Activated naive CD8-positive, alpha-beta T cell treated with anti-CD3 and anti-CD28 coated beads, Interleukin-2, amount 10 ng/mL, durations not matched to agents 7 days and 5 days (primary cell): ENCODE results near the gene AMY1B. TPM values are rescaled to one million over a fixed set of nuclear protein-coding genes. Genes with fewer than 3 reads are reported as not detected.
"Not testable (repeated sequence)": the region's sequence is repeated elsewhere in the genome, so short reads cannot be mapped to it uniquely, and the experiment has no call there.

ENCODE experiments used
- ATAC-seq: fragments of 150-1000 bp; cut with Tn5 transposase; one replicate; pipeline ENCODE4 v1.10.0; 2021; ENCODE audit warnings: low read depth, moderate library complexity
- POLR2A ChIA-PET: fragments of 350-600 bp; sonication (Branson Sonifier 250); formaldehyde crosslinking; loops from one replicate; lab custom pipeline; 2021; ENCODE audit warnings: antibody characterized with exemption; lab: Charles Lee
- DNase-seq: peaks from one replicate; pipeline ENCODE4 v3.0.0; 2021
- H3K27ac Mint-ChIP-seq: one replicate; pipeline ENCODE4 v1.8.0; 2022; ENCODE audit warnings: mild to moderate bottlenecking, mixed read lengths
- H3K27me3 Mint-ChIP-seq: one replicate; pipeline ENCODE4 v1.8.0; 2022; ENCODE audit warnings: mild to moderate bottlenecking, moderate library complexity, mixed read lengths
- H3K36me3 Mint-ChIP-seq: one replicate; pipeline ENCODE4 v1.8.0; 2021; ENCODE audit warnings: mild to moderate bottlenecking, mixed read lengths
- H3K4me1 Mint-ChIP-seq: one replicate; pipeline ENCODE4 v1.8.0; 2021; ENCODE audit warnings: mixed read lengths
- H3K4me3 Mint-ChIP-seq: one replicate; pipeline ENCODE4 v1.8.0; 2022; ENCODE audit warnings: mild to moderate bottlenecking, moderate library complexity, mixed read lengths
- H3K9me3 Mint-ChIP-seq: one replicate; pipeline ENCODE4 v1.8.0; 2021; ENCODE audit warnings: mixed read lengths
- total RNA-seq, 2 experiments: library from RNA; stranded (reverse); gene quantifications; one replicate each; pipeline ENCODE4 v1.2.3, GENCODE V29; 2021

AMY1B gene
- not detected for total RNA-seq

GRCh38 chr1:103696110-103696509 is at the start of gene AMY1B:
Gene AMY1B, minus strand, starts transcription at chr1:103696210. Its CDS starts 571 bp downstream, at chr1:103695639.
- ATAC-seq, POLR2A ChIA-PET, DNase-seq, H3K9me3 Mint-ChIP-seq, H3K4me1 Mint-ChIP-seq, H3K36me3 Mint-ChIP-seq, H3K4me3 Mint-ChIP-seq, H3K27me3 Mint-ChIP-seq, H3K27ac Mint-ChIP-seq: not testable (repeated sequence)

GRCh38 chr1:103745040-103745439 is 49.0 kb upstream of the AMY1B start:
- H3K27me3 Mint-ChIP-seq, POLR2A ChIA-PET, H3K9me3 Mint-ChIP-seq, H3K4me3 Mint-ChIP-seq, H3K27ac Mint-ChIP-seq, ATAC-seq, H3K36me3 Mint-ChIP-seq, H3K4me1 Mint-ChIP-seq, DNase-seq: not testable (repeated sequence)

GRCh38 chr1:103744449-103744848 is 48.4 kb upstream of the AMY1B start:
- H3K9me3 Mint-ChIP-seq, H3K27ac Mint-ChIP-seq, POLR2A ChIA-PET, H3K27me3 Mint-ChIP-seq, H3K36me3 Mint-ChIP-seq, ATAC-seq, DNase-seq, H3K4me3 Mint-ChIP-seq, H3K4me1 Mint-ChIP-seq: not testable (repeated sequence)

GRCh38 chr1:103738031-103738430 is 42.0 kb upstream of the AMY1B start:
- DNase-seq, H3K27me3 Mint-ChIP-seq, POLR2A ChIA-PET, ATAC-seq, H3K27ac Mint-ChIP-seq, H3K4me3 Mint-ChIP-seq, H3K4me1 Mint-ChIP-seq, H3K9me3 Mint-ChIP-seq, H3K36me3 Mint-ChIP-seq: not testable (repeated sequence)

- H3K4me1 Mint-ChIP-seq, POLR2A ChIA-PET, ATAC-seq, H3K4me3 Mint-ChIP-seq, H3K27ac Mint-ChIP-seq, DNase-seq, H3K36me3 Mint-ChIP-seq, H3K9me3 Mint-ChIP-seq, H3K27me3 Mint-ChIP-seq: not testable (repeated sequence)
These were observed 39.3 kb upstream of the AMY1B start for GRCh38 chr1:103735334-103735733.

DNA sequence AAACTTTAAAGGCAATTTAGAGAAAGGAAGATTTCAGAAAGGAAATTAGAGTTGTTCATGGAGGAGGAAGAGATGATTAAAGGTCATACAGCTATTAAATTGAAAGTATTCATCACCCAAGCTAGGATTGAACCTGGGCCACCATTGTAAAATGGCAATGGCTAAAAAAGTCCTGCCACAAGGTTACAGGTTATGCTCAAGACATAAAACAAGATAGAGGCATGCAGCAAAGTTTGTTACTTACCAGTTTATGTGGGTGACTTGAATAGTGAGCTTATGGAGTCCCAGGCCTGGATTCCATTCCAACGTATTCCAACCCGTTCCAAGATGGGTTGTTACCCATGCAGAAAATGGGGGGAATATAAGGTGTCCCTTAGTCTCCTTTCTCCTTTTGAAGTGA is 25.5 kb upstream of the AMY1B start:
- H3K27ac Mint-ChIP-seq, H3K4me3 Mint-ChIP-seq, H3K27me3 Mint-ChIP-seq, ATAC-seq, POLR2A ChIA-PET, H3K9me3 Mint-ChIP-seq, H3K36me3 Mint-ChIP-seq, DNase-seq, H3K4me1 Mint-ChIP-seq: not testable (repeated sequence)

DNA sequence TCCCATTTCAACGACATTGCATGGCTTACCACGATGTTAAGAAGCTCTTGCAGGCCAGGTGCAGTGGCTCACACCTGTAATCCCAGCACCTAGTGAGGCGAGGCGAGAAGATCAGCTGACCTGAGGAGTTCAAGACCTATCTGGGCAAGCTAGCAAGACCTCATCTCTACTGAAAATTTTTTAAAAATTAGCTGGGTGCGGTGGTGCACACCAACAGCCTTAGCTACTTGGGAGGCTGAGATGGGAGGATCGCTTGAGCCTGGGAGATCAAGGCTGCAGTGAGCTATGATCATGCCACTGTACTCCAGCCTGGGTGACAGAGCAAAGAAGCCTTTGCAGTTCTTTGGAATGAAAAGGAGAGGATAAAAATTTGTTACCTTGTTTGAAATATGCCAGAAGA is 21.4 kb upstream of the AMY1B start:
- H3K9me3 Mint-ChIP-seq, POLR2A ChIA-PET, H3K27me3 Mint-ChIP-seq, H3K4me3 Mint-ChIP-seq, H3K27ac Mint-ChIP-seq, H3K4me1 Mint-ChIP-seq, H3K36me3 Mint-ChIP-seq, DNase-seq, ATAC-seq: not testable (repeated sequence)

GRCh38 chr1:103710381-103710780 is 14.4 kb upstream of the AMY1B start:
- DNase-seq, H3K9me3 Mint-ChIP-seq, H3K27me3 Mint-ChIP-seq, ATAC-seq, H3K4me3 Mint-ChIP-seq, H3K27ac Mint-ChIP-seq, H3K36me3 Mint-ChIP-seq, POLR2A ChIA-PET, H3K4me1 Mint-ChIP-seq: not testable (repeated sequence)

DNA sequence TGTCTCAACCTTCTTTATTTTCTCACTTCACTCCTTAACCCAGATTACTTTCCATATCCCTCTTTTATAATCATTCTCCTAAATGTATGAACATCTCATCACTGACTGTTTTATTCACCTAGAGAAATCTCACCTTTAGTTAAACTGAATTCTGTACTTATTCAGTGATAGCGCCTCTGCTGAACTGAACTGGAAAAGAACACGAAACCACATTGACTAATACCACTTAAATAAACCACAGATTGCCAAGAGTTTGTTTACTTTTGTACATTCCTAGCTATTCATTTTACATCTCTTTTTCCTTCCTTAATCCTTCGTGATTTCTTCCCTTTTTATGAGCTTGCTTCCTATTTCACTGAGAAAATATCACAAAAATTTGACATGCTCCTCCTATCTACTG is 11.7 kb upstream of the AMY1B start:
- H3K27me3 Mint-ChIP-seq, H3K4me3 Mint-ChIP-seq, H3K27ac Mint-ChIP-seq, ATAC-seq, DNase-seq, H3K4me1 Mint-ChIP-seq, POLR2A ChIA-PET, H3K9me3 Mint-ChIP-seq, H3K36me3 Mint-ChIP-seq: not testable (repeated sequence)

DNA sequence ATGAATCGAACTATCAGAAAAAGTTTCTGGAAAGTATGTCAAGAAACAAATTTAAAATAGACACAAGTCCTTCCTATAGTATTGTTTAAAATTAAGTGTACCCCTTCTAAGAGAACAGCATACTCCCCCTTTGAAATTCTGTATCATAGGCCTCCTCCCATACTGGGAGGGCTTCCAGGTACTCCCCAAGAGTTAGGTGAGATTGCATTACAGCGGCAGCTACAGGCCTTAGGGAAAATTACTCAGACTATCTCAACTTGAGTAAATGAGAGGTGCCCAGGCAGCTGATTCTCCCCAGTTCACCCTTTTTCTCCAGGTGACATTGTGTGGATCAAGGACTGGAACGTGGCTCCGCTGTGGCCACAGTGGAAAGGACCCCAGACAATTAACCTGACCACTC is 5.2 kb upstream of the AMY1B start:
- H3K4me1 Mint-ChIP-seq, H3K9me3 Mint-ChIP-seq, POLR2A ChIA-PET: not testable (repeated sequence)

GRCh38 chr1:103700669-103701068 is 4.7 kb upstream of the AMY1B start:
- H3K9me3 Mint-ChIP-seq, H3K4me3 Mint-ChIP-seq, H3K36me3 Mint-ChIP-seq, H3K4me1 Mint-ChIP-seq, ATAC-seq, POLR2A ChIA-PET, H3K27ac Mint-ChIP-seq, DNase-seq, H3K27me3 Mint-ChIP-seq: not testable (repeated sequence)

More for the DNA sequence above, 5.2 kb upstream of the AMY1B start:
- DNase-seq, H3K27me3 Mint-ChIP-seq, ATAC-seq, H3K4me3 Mint-ChIP-seq, H3K27ac Mint-ChIP-seq, H3K36me3 Mint-ChIP-seq: not testable (repeated sequence)

GRCh38 chr1:103697430-103697829 is 1.4 kb upstream of the AMY1B start:
- H3K36me3 Mint-ChIP-seq, H3K4me3 Mint-ChIP-seq, POLR2A ChIA-PET, H3K4me1 Mint-ChIP-seq, H3K9me3 Mint-ChIP-seq, H3K27ac Mint-ChIP-seq, DNase-seq, H3K27me3 Mint-ChIP-seq, ATAC-seq: not testable (repeated sequence)

DNA sequence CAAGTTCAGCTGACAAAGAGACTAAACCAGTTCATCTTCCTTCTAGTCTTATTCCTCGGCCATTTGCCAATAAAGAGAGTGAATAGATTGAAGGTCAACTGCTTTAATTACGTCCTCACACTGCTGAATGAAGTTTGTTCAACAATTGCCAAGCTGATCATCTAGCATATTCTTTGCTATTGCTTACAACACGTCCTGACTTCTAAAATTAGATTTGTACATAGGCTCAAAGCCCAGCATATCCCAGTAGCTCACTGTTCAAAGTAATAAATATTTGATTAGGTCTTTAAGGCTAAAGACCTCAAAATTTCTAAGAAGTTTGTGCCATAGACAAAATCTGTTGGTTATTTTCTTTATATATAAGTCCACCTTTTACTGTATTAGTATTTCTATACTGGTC is 19.7 kb downstream of the AMY1B start:
- DNase-seq, H3K27me3 Mint-ChIP-seq, H3K4me3 Mint-ChIP-seq, ATAC-seq, H3K36me3 Mint-ChIP-seq, H3K9me3 Mint-ChIP-seq, POLR2A ChIA-PET, H3K4me1 Mint-ChIP-seq, H3K27ac Mint-ChIP-seq: not testable (repeated sequence)

GRCh38 chr1:103655460-103655859 is 40.5 kb downstream of the AMY1B start, which contains the start of gene AMY1A:
Gene AMY1A, plus strand, starts transcription at chr1:103655760. Its CDS starts 571 bp downstream, at chr1:103656331.
- H3K27ac Mint-ChIP-seq, H3K27me3 Mint-ChIP-seq, H3K9me3 Mint-ChIP-seq, H3K4me3 Mint-ChIP-seq, H3K4me1 Mint-ChIP-seq, DNase-seq, POLR2A ChIA-PET, H3K36me3 Mint-ChIP-seq, ATAC-seq: not testable (repeated sequence)

DNA sequence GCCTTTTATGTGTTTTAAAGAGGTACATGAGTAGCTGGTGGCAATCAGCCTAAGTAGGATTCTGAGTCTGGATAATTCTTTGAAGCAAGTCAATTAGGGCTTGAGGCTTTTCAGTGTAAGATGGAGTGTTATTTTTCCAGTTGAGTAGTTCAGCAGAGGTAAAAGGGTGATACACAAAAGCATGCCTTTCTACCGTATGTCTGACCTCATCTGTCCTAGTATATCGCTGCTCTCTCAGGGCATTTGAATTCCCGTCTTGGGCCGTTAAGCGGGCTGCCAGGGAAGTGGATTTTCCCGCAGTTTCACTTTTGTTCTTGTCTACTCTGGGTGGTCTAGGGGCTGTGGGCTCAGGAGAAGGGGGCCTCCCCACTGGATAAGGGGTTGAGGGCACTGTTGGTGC is 41.9 kb downstream of the AMY1B start:
- H3K9me3 Mint-ChIP-seq, H3K4me3 Mint-ChIP-seq, H3K27ac Mint-ChIP-seq, H3K4me1 Mint-ChIP-seq, DNase-seq, H3K36me3 Mint-ChIP-seq, ATAC-seq, H3K27me3 Mint-ChIP-seq, POLR2A ChIA-PET: not testable (repeated sequence)
